Activated naive CD8-positive, alpha-beta T cell treated with anti-CD3 and anti-CD28 coated beads, Interleukin-2, amount 10 ng/mL, durations not matched to agents 7 days and 5 days (primary cell): ENCODE data around the gene PTPRU. TPM values are rescaled to one million over a fixed set of nuclear protein-coding genes. Genes with fewer than 3 reads are reported as not detected.

Experiments
- ATAC-seq: fragments of 150-1000 bp; cut with Tn5 transposase; one replicate; pipeline ENCODE4 v1.10.0; 2021; ENCODE audit warnings: low read depth, moderate library complexity
- POLR2A ChIA-PET: fragments of 350-600 bp; sonication (Branson Sonifier 250); formaldehyde crosslinking; loops from one replicate; lab custom pipeline; 2021; ENCODE audit warnings: antibody characterized with exemption; lab: Charles Lee
- DNase-seq: peaks from one replicate; pipeline ENCODE4 v3.0.0; 2021
- H3K27ac Mint-ChIP-seq: one replicate; pipeline ENCODE4 v1.8.0; 2022; ENCODE audit warnings: mild to moderate bottlenecking, mixed read lengths
- H3K27me3 Mint-ChIP-seq: one replicate; pipeline ENCODE4 v1.8.0; 2022; ENCODE audit warnings: mild to moderate bottlenecking, moderate library complexity, mixed read lengths
- H3K36me3 Mint-ChIP-seq: one replicate; pipeline ENCODE4 v1.8.0; 2021; ENCODE audit warnings: mild to moderate bottlenecking, mixed read lengths
- H3K4me1 Mint-ChIP-seq: one replicate; pipeline ENCODE4 v1.8.0; 2021; ENCODE audit warnings: mixed read lengths
- H3K4me3 Mint-ChIP-seq: one replicate; pipeline ENCODE4 v1.8.0; 2022; ENCODE audit warnings: mild to moderate bottlenecking, moderate library complexity, mixed read lengths
- H3K9me3 Mint-ChIP-seq: one replicate; pipeline ENCODE4 v1.8.0; 2021; ENCODE audit warnings: mixed read lengths
- total RNA-seq, 2 experiments: library from RNA; stranded (reverse); gene quantifications; one replicate each; pipeline ENCODE4 v1.2.3, GENCODE V29; 2021

Gene PTPRU
- total RNA-seq, 2 experiments from 2014 or later, result 0.54 to 0.69 TPM

DNA sequence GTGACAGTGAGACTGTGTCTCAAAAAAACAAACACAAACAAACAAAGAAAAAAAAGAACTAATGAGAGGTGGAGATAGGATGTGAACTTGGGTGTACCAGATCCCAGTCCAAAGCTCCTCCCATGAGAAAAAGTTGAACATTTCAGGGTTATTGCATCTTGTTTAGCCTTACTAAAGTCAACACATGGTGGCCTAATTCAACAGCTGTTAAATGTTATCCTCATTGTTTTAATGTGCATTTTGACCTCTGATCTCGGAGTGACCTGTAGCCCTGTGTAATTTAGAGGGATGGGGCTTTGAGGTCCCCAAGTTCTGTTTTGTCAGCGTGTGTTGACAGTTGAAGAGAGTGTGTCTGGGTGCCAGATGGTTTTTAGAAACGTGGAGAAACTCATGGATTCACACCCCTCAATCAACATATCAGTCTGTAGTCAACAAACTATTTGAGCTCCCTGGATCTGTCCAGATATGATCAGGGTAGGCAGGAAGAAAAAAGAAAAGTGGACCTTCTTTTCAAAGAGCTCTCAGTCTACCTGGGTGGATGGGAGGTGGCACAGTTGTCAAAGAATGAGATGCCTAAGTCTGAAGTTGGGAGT, 34.7 kb downstream of the PTPRU start:
- no peak for ATAC-seq
- no peaks in the 10 kb centered on the region for H3K9me3 Mint-ChIP-seq
- no peak overlapping the region for H3K4me3 Mint-ChIP-seq
- DNase-seq, result no peak
- H3K27ac Mint-ChIP-seq, result no peak overlapping the region
- H3K4me1 Mint-ChIP-seq, result no peaks in the 10 kb centered on the region
- H3K27me3 Mint-ChIP-seq, result peaks cover 43% of the 10 kb centered on the region
- no peaks in the 10 kb centered on the region for H3K36me3 Mint-ChIP-seq
- POLR2A ChIA-PET, result no interaction called here

DNA sequence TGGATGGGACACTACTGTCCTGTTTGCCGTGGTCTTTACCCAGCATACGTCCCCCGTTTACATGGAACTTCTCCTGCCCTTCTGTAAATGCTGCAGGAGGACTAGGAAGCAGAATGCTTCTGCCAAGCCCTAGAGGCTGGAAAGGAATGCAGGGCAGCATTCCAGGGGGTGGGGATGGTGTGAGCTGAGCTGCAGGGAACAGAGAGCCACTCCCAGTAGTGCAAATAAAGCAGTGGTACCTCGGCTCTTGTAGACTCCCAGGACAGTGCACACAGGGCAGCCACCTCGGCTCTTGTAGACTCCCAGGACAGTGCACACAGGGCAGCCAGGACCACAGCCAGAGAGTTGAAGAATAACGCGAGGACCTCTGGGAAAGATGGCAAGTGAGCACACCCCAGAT, 35.4 kb downstream of the PTPRU start:
- no peak overlapping the region for H3K27ac Mint-ChIP-seq
- ATAC-seq (no peak), DNase-seq (no peak)
- H3K36me3 Mint-ChIP-seq, result no peaks in the 10 kb centered on the region
- peaks cover 38% of the 10 kb centered on the region for H3K27me3 Mint-ChIP-seq
- H3K4me3 Mint-ChIP-seq, result no peak overlapping the region
- POLR2A ChIA-PET, result no interaction called here
- no peaks in the 10 kb centered on the region for H3K9me3 Mint-ChIP-seq
- no peaks in the 10 kb centered on the region for H3K4me1 Mint-ChIP-seq

DNA sequence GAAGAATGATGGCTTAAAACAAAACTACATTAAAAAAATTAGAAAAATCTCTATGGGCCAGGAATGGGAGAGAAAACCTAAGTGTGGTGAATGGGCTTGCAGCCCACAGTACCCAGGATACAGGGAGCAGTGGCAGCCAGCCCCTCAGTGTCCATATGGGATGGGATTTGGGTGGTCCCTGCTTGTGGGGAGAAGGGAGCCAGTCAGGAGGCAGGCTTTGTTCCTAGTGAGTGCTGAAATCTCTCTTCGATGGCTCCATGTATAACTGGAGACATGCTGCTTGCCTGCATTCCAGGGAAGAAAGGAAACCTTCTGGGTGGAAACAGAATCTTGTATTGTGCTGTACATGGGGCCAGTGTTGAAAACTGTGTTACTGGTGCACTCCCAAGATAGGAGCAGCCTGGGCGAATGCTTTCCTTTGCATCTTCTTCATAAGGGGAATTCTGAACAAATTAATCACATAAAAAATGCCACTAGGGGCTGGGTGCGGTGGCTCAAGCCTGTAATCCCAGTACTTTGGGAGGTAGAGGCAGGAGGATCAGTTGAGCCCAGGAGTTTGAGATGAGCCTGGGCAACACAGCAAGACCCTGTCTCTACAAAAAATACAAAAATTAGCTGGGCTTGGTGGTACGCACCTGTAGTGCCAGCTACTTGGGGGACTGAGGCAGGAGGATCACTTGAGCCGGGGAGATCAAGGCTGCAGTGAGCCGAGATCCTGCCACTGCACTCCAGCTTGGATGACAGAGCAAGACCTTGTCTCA, 36.0 kb downstream of the PTPRU start:
- Mint-ChIP-seq H3K4me3 (no peak overlapping the region), H3K36me3 (no peaks in the 10 kb centered on the region), H3K27ac (no peak overlapping the region), H3K9me3 (no peaks in the 10 kb centered on the region), H3K27me3 (peaks cover 35% of the 10 kb centered on the region), H3K4me1 (no peaks in the 10 kb centered on the region)
- ATAC-seq, result no peak
- POLR2A ChIA-PET, result no interaction called here
- no peak for DNase-seq

DNA sequence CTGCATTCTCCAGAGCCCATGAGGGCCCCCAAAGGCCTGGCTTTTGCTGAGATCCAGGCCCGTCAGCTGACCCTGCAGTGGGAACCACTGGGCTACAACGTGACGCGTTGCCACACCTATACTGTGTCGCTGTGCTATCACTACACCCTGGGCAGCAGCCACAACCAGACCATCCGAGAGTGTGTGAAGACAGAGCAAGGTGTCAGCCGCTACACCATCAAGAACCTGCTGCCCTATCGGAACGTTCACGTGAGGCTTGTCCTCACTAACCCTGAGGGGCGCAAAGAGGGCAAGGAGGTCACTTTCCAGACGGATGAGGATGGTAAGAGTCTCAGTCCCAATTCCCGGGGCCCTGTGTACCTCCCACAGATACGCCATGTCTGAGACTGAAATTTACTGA, 39.1 kb downstream of the PTPRU start:
- Mint-ChIP-seq H3K36me3 (no peaks in the 10 kb centered on the region), H3K4me3 (no peak overlapping the region), H3K27me3 (peaks cover 19% of the 10 kb centered on the region), H3K4me1 (no peaks in the 10 kb centered on the region), H3K27ac (no peak overlapping the region), H3K9me3 (no peaks in the 10 kb centered on the region)
- DNase-seq, result no peak
- ATAC-seq, result no peak
- POLR2A ChIA-PET, result interaction anchor here (0.7 kb wide), 1 partner anchor 361 kb away, joined by 4 read pairs; no protein-coding TSS in a partner anchor

DNA sequence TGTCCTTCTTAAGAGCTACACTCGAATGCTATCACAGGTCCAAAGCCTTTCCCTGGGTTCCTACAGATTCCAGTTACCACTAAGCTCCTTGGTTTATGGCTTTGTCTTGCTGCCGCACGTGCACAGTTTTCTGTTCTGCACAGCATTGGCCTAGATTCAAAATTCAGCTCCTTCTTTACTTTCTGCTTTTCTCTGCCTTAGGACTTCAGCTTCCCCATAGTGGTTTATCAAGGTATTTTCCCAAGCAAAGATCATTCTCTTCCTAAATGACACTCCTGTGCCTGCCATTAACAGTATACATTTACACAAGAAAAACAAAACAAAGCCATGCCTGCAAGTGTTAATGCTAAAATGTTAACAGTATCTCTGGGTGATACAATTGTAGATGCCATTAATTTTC, 41.8 kb downstream of the PTPRU start:
- no peak for ATAC-seq
- Mint-ChIP-seq H3K4me3 (no peak overlapping the region), H3K27ac (no peak overlapping the region), H3K36me3 (no peaks in the 10 kb centered on the region), H3K27me3 (peaks cover 2% of the 10 kb centered on the region), H3K4me1 (no peaks in the 10 kb centered on the region), H3K9me3 (no peaks in the 10 kb centered on the region)
- POLR2A ChIA-PET, result no interaction called here
- DNase-seq, result no peak

DNA sequence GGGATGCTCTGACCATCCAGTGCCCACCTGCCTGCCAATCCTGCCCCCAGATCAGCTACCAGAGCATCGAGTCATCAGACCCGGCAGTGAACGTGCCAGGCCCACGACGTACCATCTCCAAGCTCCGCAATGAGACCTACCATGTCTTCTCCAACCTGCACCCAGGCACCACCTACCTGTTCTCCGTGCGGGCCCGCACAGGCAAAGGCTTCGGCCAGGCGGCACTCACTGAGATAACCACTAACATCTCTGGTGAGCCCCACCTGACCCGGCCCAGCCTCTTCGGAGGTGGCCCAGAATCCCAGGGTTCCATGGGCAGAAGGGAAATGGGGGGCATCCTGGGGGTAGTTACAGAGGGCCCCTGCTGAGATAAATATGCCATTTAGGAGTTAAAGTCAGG, 43.1 kb downstream of the PTPRU start:
- Mint-ChIP-seq H3K27me3 (peaks cover 2% of the 10 kb centered on the region), H3K9me3 (no peaks in the 10 kb centered on the region), H3K4me3 (no peak overlapping the region), H3K36me3 (no peaks in the 10 kb centered on the region), H3K4me1 (peaks cover 4% of the 10 kb centered on the region), H3K27ac (no peak overlapping the region)
- ATAC-seq (no peak), DNase-seq (no peak)
- POLR2A ChIA-PET, result no interaction called here

DNA sequence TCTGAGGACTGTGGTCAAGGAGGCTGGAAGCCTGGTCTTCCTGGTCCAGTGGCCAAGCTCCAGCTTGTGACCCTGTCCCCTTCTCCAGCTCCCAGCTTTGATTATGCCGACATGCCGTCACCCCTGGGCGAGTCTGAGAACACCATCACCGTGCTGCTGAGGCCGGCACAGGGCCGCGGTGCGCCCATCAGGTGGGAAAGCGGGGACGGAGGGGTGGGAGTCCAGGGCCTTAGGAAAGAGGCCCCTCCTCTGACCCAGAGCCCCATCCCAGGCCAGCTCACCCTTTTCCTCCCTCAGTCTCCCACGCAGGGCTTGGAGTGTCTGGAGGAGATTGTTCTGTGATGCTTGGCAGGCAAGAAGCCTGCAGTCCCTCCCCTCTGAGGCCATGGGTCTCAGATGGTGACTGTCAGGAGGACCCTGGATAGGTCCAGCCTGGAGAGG, 43.6 kb downstream of the PTPRU start:
- Mint-ChIP-seq H3K27ac (no peak overlapping the region), H3K36me3 (no peaks in the 10 kb centered on the region), H3K4me1 (peaks cover 4% of the 10 kb centered on the region), H3K9me3 (no peaks in the 10 kb centered on the region), H3K4me3 (no peak overlapping the region), H3K27me3 (peaks cover 2% of the 10 kb centered on the region)
- POLR2A ChIA-PET, result no interaction called here
- DNase-seq (no peak), ATAC-seq (no peak)

DNA sequence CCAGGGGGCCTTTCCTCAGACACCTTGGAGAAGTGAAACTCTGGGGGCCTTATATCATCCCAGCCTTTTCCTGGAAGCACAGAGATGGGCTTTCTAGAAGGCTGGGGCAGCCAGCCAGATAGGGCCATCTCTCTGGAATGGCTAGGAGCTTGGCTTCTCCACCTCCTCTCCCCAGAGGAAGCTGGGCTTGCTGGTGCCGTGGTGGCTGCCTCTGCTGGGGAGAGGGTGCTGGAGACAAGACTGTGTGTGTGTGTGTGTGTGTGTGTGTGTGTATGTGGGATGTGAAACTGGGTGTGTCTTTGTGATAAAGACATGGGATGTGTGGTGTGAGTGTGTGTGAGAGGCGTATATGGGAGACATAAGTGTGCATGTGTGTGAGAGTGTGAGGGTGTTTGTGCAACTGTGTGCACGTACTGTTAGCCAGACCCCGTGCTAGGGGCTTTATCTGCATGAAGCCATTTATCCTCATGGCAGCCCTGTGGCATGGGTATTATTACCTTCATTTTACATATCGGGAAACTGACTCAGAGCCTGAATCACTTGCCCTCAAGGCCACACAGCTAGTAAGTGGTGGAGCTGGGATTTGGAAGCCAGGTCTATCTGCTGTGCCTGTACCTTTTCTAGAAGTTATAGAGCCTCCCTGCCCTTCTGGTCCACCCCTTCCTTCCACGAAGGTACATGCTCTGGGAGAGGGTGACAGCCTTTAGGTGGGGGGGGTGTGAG, 44.2 kb downstream of the PTPRU start:
- POLR2A ChIA-PET, result no interaction called here
- Mint-ChIP-seq H3K36me3 (no peaks in the 10 kb centered on the region), H3K4me3 (no peak overlapping the region), H3K27me3 (peaks cover 2% of the 10 kb centered on the region), H3K9me3 (no peaks in the 10 kb centered on the region), H3K27ac (no peak overlapping the region), H3K4me1 (peaks cover 4% of the 10 kb centered on the region)
- DNase-seq, result no peak
- no peak for ATAC-seq

DNA sequence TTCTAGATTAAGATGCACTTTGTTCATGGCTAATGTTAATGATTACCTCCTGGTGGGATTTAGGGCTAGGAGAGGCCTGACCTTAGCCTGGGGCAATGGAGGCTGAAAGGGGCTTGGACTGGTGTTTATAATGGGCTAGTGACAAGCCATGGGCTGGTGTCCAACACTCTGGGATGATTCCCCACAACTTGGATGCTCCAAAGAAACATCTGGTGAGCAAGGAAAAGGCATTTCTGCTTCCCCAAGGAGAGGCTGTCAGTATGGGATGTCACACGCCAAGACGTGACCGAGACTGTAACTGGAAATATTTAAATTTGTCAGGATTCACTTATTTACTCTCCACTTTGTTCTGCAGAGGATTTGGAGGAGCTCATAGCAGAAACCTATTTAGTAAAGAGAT, 45.2 kb downstream of the PTPRU start:
- no peak for DNase-seq
- POLR2A ChIA-PET, result no interaction called here
- no peak for ATAC-seq
- H3K36me3 Mint-ChIP-seq, result no peaks in the 10 kb centered on the region
- no peaks in the 10 kb centered on the region for H3K9me3 Mint-ChIP-seq
- no peak overlapping the region for H3K27ac Mint-ChIP-seq
- H3K4me1 Mint-ChIP-seq, result peaks cover 4% of the 10 kb centered on the region
- peaks cover 2% of the 10 kb centered on the region for H3K27me3 Mint-ChIP-seq
- no peak overlapping the region for H3K4me3 Mint-ChIP-seq

DNA sequence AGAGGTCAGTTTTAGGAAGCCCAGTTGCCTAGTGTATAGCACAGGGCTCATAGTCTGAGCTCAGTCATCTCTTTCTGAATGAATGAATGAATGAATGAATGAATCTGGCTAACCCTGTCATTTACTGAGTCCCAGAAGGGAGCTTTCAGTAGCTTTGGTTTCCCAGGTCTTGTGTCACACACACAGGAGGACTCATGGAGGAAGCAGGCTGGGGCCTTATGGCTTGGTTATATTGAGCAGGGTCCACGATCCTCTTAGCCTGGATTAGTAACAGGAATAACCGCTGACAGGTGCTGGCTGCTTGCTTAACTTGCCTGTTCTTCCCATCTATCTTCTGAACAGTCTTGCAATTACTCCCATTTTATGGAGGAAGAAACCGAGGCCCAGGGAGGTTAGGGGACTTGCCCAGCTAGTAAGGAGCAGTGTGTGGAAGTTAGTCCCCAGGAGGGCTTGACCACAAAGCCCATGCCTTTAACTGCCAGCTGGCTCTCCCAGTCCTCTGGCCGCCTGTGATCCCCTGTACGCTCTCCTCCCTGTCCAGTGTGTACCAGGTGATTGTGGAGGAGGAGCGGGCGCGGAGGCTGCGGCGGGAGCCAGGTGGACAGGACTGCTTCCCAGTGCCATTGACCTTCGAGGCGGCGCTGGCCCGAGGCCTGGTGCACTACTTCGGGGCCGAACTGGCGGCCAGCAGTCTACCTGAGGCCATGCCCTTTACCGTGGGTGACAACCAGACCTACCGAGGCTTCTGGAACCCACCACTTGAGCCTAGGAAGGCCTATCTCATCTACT, 46.0 kb downstream of the PTPRU start:
- no peaks in the 10 kb centered on the region for H3K36me3 Mint-ChIP-seq

DNA sequence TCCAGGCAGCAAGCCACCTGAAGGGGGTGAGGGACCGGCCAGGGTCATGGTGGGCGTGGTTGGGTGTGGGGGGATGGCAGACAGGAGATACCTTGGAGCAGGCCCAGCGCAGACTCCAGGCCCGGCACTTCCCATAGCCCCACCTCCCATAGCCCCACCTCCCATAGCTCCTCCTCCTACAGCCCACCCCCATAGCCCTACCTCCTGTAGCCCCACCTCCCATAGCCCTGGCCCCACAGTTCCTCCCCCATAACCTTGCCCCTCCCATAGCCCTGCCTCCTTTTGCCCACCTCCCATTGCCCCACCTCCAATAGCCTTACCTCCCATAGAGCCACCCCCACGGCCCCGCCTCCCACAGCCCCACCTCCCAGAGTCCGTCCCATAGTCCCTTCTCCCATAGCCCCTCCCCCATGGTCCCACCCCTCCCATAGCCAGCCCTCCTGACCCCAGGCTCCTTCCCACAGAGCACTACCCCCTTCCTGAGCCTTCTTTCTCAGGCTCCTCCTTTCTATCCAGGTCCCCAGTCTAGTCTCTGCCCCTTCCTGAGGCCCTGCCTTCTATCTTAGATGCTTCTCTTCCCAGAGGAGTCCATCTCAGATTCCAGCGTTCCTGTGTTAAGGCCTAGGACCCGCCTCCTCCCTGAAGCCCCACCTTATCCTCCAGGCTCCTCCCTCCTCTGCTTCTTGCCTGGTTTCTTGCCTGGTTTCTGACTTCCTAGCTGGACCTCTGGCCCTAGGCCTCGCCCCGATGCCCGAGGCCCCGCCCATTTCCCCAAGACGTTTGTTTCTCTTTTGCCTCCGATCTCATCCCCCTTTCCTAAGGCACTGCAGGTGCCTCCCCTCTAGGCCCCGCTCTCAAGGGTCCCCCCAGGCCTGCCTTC, 46.8 kb downstream of the PTPRU start:
- Mint-ChIP-seq H3K9me3 (no peaks in the 10 kb centered on the region), H3K36me3 (no peaks in the 10 kb centered on the region), H3K4me1 (peaks cover 4% of the 10 kb centered on the region), H3K4me3 (peak overlapping the region; percentile 24), H3K27ac (no peak overlapping the region), H3K27me3 (no peaks in the 10 kb centered on the region)
- POLR2A ChIA-PET, result interaction anchor here (0.6 kb wide), 1 partner anchor 76 kb away, joined by 5 read pairs; no protein-coding TSS in a partner anchor
- DNase-seq, result no peak
- ATAC-seq, result peak; percentile 37

More for the DNA sequence above, 46.0 kb downstream of the PTPRU start:
- Mint-ChIP-seq H3K27me3 (no peaks in the 10 kb centered on the region), H3K4me1 (peaks cover 4% of the 10 kb centered on the region), H3K4me3 (no peak overlapping the region), H3K9me3 (no peaks in the 10 kb centered on the region), H3K27ac (no peak overlapping the region)
- POLR2A ChIA-PET, result interaction anchor here (0.6 kb wide), 1 partner anchor 75 kb away, joined by 5 read pairs; no protein-coding TSS in a partner anchor
- ATAC-seq, result no peak
- no peak for DNase-seq

DNA sequence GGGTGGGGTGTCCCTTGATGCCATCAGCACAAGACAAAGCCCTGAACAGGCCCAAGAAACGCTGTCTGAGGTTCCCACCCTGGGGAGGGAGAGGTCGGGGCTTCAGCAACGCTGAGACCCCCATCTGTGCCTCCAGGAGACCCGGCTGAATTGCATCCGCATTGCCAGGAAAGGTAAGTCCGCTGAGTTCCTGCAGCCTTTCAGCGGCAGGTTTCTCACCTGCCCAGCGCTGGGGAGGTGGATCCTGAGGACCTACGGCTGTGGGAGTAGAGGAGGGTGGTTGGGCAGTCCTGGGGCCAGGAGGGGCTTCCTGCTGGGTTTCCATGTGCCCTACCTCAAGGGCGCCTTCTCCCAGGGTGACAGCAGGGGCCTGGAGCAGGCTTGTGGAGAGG, 47.5 kb downstream of the PTPRU start:
- Mint-ChIP-seq H3K4me3 (peak overlapping the region; percentile 24), H3K27ac (no peak overlapping the region), H3K27me3 (no peaks in the 10 kb centered on the region), H3K9me3 (no peaks in the 10 kb centered on the region), H3K36me3 (no peaks in the 10 kb centered on the region), H3K4me1 (peaks cover 4% of the 10 kb centered on the region)
- POLR2A ChIA-PET, result no interaction called here
- no peak for ATAC-seq
- DNase-seq, result no peak
